ENCODE measurements around the gene FBLN2.

- TF ChIP-seq RAD21 (IDR thresholded peaks at IDR 0.05) (no peak), CTCF (IDR thresholded peaks at IDR 0.05; ENCODE audit: low read depth, low read length, missing input control) (no peak), YY1 (IDR thresholded peaks at IDR 0.05) (no peak), NR2F2 (IDR thresholded peaks at IDR 0.05) (no peak), JUND (IDR thresholded peaks at IDR 0.05) (no peak), REST (IDR thresholded peaks at IDR 0.05) (no peak), MAX (IDR thresholded peaks at IDR 0.05) (no peak), GABPA (IDR thresholded peaks at IDR 0.05 in 1 of 2, conservative IDR thresholded peaks at IDR 0.05 in 1 of 2) (no peak), FOXA2 (IDR thresholded peaks at IDR 0.05) (no peak), SP1 (IDR thresholded peaks at IDR 0.05) (no peak), HNF4A (conservative IDR thresholded peaks at IDR 0.05) (no peak)
These were observed 133.5 kb downstream of the FBLN2 start for GRCh38 chr3:13682331-13683013.
